ENCODE measurements around the gene VEGFB.
"Not testable (repeated sequence)": the region's sequence is repeated elsewhere in the genome, so short reads cannot be mapped to it uniquely, and the experiment has no call there.

The VEGFB gene

DNA sequence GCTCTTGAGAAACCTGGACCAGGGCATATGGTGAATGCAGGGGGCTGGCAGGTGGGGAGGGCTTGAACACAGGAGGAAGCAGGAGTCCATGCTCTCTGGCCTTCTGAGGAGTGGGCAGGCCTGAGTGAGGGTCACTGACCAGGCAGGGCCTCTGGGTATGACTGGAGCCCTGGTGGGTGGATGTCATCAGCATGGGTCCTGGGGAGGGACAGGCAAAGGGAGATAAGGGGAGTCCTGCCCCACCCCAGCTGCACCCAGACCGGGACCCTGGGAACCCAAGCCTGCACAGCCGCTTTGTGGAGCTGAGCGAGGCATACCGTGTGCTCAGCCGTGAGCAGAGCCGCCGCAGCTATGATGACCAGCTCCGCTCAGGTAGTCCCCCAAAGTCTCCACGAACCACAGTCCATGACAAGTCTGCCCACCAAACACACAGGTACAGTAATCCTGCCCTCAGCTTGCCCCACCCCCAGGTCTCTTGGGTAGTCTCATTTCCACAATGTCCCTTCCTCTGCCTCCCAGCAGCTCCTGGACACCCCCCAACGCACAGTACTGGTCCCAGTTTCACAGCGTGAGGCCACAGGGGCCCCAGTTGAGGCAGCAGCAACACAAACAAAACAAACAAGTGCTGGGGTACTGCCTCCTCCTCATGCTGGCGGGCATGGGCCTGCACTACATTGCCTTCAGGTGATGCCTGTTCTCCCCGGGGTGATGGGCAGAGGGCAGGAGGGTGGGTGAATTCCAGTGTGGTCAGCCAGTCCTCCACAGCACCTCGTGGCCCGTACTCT, 2.0 kb upstream of the VEGFB start:
- no peak for DNase-seq (ENCODE audit: low spot score)

DNA sequence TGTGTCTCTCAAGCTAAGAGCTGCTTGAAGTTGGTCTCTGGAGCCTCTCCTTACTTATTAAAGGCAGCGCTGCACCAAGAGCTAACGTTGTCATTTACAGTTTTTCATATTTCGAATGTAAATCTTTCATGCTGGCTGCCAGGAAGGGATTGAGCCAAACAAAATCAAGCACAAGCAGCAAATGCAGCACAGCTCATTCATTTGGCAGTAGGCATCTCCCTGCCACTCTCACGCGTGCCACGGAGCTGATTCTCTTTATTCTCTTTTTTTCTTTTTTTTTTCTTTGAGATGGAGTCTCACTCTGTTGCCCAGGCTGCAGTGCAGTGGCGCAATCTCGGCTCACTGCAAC, 1.4 kb upstream of the VEGFB start:
- no peak for DNase-seq (ENCODE audit: low spot score)

GRCh38 chr11:64234647-64235379, 429 bp downstream of the VEGFB start:
- no peak for DNase-seq (ENCODE audit: low spot score)

- no peak for DNase-seq (ENCODE audit: low spot score)
These were observed 1.2 kb downstream of the VEGFB start for GRCh38 chr11:64235437-64236161.

DNA sequence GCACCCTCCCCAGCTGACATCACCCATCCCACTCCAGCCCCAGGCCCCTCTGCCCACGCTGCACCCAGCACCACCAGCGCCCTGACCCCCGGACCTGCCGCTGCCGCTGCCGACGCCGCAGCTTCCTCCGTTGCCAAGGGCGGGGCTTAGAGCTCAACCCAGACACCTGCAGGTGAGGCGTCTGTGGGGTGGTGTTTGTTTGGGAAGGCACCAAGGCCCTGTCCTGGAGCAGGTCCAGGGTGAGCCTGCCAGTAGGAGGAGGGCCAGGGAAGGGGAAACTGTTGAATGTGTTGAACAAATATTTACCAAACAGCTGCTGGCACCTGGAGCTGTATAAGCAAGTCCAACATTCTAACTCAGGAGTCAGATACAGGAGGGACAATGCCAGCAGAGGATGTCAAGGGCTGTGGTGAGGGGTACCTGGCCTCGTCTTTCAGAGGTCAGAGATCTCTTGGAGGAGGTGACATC, 3.1 kb downstream of the VEGFB start:
- no peak for DNase-seq (ENCODE audit: low spot score)

GRCh38 chr11:64238076-64238475, 3.7 kb downstream of the VEGFB start:
- DNase-seq (ENCODE audit: low spot score): no peak

DNA sequence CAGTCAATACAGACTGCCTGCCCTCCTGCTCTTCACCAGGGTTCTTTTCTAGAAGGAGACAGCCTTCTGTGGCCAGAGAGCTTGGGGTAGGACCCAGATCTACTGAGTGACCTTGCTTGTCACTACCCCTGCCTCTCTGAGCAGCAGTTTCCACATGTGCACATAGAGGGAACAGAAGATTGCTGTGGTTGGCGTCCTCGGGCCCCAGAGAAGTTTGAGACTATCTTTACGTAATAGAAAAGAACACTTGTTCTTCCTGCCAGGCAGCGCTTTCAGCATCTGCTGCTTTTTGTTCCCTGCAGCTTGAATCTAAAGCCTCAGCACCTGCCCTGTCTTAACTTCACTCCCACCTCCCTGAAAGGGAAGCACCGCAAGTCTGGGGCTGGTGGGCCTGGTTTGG, 4.6 kb downstream of the VEGFB start:
- DNase-seq (ENCODE audit: low spot score): no peak

DNA sequence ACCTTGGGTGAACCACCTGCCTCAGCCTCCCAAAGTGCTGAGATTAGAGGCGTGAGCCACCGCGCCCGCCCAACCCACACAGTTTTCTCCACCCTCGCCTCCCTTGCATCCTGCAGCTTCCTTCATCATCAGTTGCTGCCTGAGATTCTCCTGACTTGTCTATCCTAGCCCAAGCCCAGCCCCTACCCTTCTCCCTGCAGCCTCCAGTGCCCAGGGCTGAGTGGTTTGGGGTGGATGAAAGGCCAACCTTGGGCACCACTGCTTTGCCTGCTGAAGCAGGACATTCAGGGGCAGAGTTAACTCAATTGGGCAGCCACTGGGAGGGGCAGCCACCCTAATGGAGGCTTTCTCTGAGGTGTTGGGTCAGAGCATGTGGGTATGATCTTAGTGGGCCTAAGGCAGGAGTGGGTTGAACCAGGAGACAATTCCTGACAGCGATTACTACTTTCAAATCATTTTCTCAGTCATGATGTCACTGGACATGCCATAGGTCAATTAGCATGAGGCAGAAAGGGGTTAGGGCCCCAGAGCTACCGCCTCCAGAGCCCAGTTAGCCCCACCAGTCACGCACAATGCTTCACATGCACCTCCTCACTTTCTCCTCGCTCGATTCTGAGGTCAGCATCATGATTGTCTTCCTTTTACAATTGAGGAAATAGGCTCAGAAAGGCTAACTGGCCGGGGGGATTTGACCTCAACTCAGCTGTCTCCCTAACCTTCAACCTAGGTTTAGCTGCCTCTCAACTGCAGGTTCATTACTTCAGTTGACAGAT, 5.5 kb downstream of the VEGFB start:
- no peak for DNase-seq (ENCODE audit: low spot score)

GRCh38 chr11:64240435-64241240, 6.3 kb downstream of the VEGFB start, which contains the start of gene FKBP2:
Gene FKBP2 (plus strand): TSS chr11:64241095. CDS start chr11:64242388, 1,293 bp downstream.
- peak; percentile 97 for DNase-seq (ENCODE audit: low spot score)

- peak; percentile 100 for DNase-seq (ENCODE audit: low spot score)
These were observed 6.8 kb downstream of the VEGFB start for GRCh38 chr11:64241241-64241490.

GRCh38 chr11:64241491-64242374, 7.3 kb downstream of the VEGFB start:
- no peak for DNase-seq (ENCODE audit: low spot score)

- DNase-seq (ENCODE audit: low spot score): no peak
These were observed 9.0 kb downstream of the VEGFB start for GRCh38 chr11:64243236-64243854.

DNA sequence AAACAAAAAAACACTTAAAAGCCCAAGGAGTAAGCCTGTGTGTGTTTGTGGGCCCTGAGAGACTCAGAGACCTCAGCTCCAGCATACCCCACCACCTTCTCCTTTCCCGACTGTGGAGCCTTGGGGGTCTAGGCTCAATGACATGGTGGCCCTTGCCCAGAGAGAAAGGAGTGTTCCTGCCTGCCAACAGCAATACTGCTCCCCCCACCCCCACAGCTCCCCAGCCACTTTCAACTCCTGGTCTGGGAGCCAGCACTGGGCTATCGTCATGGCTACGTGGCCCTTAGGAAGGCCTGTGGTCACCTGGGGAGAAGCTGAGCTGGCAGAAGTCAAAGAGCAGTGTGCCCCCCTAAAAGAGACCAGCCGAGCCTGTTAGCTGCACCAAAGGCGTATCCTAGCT, 9.7 kb downstream of the VEGFB start:
- DNase-seq (ENCODE audit: low spot score): no peak

- no peak for DNase-seq (ENCODE audit: low spot score)
These were observed 10.6 kb downstream of the VEGFB start for GRCh38 chr11:64244966-64245365.

DNA sequence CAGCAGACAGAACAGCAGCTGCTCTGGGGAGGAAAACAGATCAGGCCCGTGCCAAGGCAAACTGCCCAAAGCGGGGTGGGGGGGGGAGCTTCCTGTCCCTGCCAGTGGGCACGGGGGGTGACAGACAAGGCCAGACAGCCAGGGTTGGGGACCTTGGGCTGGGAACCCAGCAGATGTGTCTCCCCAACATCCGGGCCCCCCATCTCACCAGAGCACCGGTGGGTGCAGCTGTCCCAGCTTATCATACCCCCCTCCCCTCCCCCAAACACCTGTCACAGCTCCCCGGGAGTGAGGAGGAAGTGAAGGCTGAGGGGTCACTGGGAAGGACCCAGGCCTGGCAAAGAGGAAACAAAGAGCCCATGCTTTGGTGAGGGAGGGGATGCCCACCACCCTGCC, 11.0 kb downstream of the VEGFB start:
- no peak for DNase-seq (ENCODE audit: low spot score)

DNA sequence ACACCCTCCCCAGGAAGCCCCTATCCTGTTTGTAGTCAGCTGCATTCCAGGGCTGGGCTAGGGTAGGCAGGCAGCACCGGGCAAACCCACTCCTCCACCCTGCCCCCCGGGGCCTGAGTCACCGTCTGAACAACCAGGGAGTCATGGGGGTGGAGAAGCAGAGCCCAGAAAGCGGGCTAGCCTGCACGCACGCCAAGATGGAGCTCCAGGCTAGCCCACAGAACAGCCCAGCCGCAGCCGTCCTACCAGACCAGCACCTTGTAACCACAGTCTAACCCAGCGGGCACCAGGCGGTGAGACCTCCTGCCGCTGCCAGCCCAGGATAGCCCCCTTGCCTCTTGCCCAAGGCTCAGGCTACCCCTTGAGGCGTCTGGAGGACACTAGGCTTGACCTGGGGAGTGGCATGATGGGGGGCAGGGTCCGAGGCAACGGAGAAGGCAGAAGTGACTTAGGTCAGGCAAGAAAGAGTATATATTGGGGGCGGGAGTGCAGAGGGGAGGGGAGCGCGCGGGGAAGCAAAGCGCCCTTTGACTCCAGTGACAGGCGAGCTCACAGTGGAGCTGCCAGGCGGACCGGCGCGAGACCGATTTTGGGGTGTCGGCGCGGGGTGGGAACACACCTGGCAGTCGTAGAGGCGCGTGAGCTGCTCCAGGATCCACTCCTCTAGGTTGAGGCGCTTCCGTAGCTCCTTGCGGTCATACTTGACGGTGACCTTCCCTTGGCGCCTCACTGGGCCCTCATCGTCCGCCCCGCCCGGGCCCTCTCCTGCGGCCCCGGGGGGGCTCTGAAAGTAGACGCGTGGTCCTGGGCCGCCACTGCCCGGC, 11.6 kb downstream of the VEGFB start:
- DNase-seq (ENCODE audit: low spot score): no peak

DNA sequence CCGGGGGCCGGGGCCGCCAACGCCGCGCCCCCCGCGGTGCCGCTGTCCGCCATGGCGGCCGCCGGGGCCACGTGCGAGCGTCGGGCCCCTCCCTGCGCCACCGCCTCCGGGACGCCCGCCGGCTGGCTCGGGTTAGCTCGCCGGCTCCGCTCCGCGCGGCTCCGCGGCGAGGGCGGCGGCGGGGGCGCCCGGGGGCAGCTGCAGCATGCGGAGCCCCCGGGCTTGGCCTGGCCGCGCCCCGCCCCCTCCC, 12.2 kb downstream of the VEGFB start:
- not testable (repeated sequence) for DNase-seq (ENCODE audit: low spot score)

DNA sequence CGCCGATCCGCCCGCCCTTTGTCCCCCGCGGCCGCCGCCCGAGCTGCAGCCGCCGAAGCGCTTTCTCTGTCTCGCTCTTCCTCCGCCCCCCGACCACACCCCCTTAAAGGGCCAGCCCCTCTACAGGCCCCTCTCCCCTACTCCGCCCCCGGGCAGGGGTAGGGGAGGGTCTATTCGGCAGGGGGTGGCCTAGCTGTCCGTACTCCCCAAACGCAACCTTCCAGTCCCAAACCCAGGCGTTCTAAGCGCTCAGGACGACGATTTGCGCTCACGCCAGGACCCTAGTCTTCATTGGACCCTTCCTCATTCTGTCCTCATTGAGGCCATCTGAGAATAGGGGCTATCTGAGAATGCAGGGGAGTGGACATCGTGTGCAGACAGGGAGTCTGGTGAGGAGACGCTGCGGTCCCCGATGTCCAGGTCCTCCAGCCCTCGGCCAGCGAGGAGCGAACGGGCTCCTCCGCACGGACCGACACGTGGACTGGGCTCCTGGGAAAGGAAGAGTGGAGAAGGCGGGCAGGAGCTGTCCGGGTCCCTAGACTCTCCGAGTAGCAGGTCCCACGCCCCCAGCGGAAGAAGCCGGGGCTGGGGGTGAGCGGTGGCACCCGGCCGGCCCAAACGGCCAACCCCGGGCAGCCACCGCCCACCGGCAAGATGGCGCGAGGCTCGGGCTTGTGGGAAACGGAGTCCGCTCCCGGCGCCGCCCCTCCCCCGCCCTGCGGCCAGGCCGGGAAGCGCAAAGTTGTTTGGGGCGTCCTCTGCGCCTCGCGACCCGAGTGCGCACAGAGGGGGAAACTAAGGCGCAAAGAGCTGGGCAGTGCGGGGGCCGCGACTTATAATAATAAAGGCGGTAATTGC, 12.7 kb downstream of the VEGFB start, which contains the start of gene PPP1R14B:
Gene PPP1R14B (minus strand): TSS at position 73 of the 858 bp plus-strand sequence. CDS start 270 bp downstream, outside the sequence.
- peak; percentile 75 for DNase-seq (ENCODE audit: low spot score)

Data from putamen (tissue), 1 donor.